Measurements from ENCODE around the gene PCP4. TPM values are rescaled to one million over a fixed set of nuclear protein-coding genes. Genes with fewer than 3 reads are reported as not detected.

Gene PCP4
- polyA plus RNA-seq, 2 of the 4 experiments (the other 2 are of a cell fraction) = not detected

DNA sequence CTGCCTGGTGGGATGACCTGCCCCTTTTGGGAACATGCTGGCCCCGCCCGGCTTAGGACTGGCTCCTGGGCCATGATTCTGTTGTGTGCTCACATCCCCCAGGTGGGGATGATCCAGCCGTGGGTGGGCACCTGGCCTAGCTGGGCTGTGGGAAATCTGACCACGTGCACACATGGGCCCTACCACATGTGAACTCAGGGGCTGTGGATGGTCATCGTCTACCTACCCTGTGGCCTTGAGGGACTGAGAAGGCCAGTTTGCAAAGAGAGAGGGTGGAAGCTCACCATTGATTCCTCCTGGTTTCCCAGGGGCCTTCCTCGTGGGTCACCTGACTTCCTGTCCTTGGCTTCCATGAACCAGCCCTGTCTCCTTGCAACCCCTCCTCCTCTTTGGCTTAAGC lies 19.4 kb upstream of the PCP4 start:
- ATAC-seq (no peak), DNase-seq (ENCODE audit: low read depth in 1 of 2, low spot score in 1 of 2) (no peak), FAIRE-seq (no peak)
- Histone ChIP-seq H3K4me2 (no peak overlapping the region), H3K27ac (no peak overlapping the region), H3K9me3 (no peaks in the 10 kb centered on the region), H3K4me1 (no peaks in the 10 kb centered on the region), H3K4me3 (no peak overlapping the region)
- POLR2A ChIA-PET = no interaction called here
- TF ChIP-seq EHF (CRISPR knock-in tag; IDR thresholded peaks at IDR 0.05) (no peak), CHD4 (IDR thresholded peaks at IDR 0.05; ENCODE audit: borderline replicate concordance) (no peak), CHD2 (IDR thresholded peaks at IDR 0.05; ENCODE audit: low read length, partially characterized antibody) (no peak), ZFP36 (IDR thresholded peaks at IDR 0.05; ENCODE audit: borderline replicate concordance, partially characterized antibody) (no peak), RFX5 (IDR thresholded peaks at IDR 0.05) (no peak), CBX8 (IDR thresholded peaks at IDR 0.05) (no peak), PHF8 (IDR thresholded peaks at IDR 0.05; ENCODE audit: borderline replicate concordance, low read depth) (no peak), SREBF2 (IDR thresholded peaks at IDR 0.05) (no peak), NFE2L2 (conservative IDR thresholded peaks at IDR 0.05; ENCODE audit: low read length) (no peak), RNF2 (IDR thresholded peaks at IDR 0.05; ENCODE audit: borderline replicate concordance, low read depth) (no peak), ZSCAN20 (CRISPR knock-in tag; IDR thresholded peaks at IDR 0.05) (no peak), RAD21 (conservative IDR thresholded peaks at IDR 0.05 in 1 of 2, IDR thresholded peaks at IDR 0.05 in 1 of 2) (no peak), CBX2 (IDR thresholded peaks at IDR 0.05; ENCODE audit: borderline replicate concordance, low read depth) (no peak), KDM1A (IDR thresholded peaks at IDR 0.05; ENCODE audit: low read depth) (no peak)
- TF ChIP-seq, protein P1, sequence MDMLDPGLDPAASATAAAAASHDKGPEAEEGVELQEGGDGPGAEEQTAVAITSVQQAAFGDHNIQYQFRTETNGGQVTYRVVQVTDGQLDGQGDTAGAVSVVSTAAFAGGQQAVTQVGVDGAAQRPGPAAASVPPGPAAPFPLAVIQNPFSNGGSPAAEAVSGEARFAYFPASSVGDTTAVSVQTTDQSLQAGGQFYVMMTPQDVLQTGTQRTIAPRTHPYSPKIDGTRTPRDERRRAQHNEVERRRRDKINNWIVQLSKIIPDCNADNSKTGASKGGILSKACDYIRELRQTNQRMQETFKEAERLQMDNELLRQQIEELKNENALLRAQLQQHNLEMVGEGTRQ (IDR thresholded peaks at IDR 0.05) = no peak
- 0% methylated on average over 2 of the region's 6 CpGs for WGBS (ENCODE audit: missing lambda C conversion rate)
- CTCF ChIA-PET = interaction anchor here (1.5 kb wide), 1 partner anchor 20 kb away, joined by 3 read pairs; the partner anchor contains the start of gene PCP4

GRCh38 chr21:39849014-39849655 lies 18.1 kb upstream of the PCP4 start:
- ChIA-PET CTCF (interaction anchor here (1.5 kb wide), 1 partner anchor 18 kb away, joined by 3 read pairs; the partner anchor contains the start of gene PCP4), POLR2A (no interaction called here)
- no peak for FAIRE-seq
- H3K4me1 ChIP-seq = no peaks in the 10 kb centered on the region
- H3K27ac ChIP-seq = no peak overlapping the region
- H3K9me3 ChIP-seq = no peaks in the 10 kb centered on the region
- no peak for ATAC-seq
- no peak for DNase-seq (ENCODE audit: low read depth in 1 of 2, low spot score in 1 of 2)
- TF ChIP-seq, protein P2, sequence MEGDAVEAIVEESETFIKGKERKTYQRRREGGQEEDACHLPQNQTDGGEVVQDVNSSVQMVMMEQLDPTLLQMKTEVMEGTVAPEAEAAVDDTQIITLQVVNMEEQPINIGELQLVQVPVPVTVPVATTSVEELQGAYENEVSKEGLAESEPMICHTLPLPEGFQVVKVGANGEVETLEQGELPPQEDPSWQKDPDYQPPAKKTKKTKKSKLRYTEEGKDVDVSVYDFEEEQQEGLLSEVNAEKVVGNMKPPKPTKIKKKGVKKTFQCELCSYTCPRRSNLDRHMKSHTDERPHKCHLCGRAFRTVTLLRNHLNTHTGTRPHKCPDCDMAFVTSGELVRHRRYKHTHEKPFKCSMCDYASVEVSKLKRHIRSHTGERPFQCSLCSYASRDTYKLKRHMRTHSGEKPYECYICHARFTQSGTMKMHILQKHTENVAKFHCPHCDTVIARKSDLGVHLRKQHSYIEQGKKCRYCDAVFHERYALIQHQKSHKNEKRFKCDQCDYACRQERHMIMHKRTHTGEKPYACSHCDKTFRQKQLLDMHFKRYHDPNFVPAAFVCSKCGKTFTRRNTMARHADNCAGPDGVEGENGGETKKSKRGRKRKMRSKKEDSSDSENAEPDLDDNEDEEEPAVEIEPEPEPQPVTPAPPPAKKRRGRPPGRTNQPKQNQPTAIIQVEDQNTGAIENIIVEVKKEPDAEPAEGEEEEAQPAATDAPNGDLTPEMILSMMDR (IDR thresholded peaks at IDR 0.05) = no peak
- TF ChIP-seq HDAC2 (IDR thresholded peaks at IDR 0.05) = no peak
- no peak for TF ChIP-seq NPAS2 (CRISPR knock-in tag; IDR thresholded peaks at IDR 0.05; ENCODE audit: borderline replicate concordance)
- no peak for TF ChIP-seq TP53 (CRISPR knock-in tag; IDR thresholded peaks at IDR 0.05)
- no peak for TF ChIP-seq NFE2L2 (conservative IDR thresholded peaks at IDR 0.05; ENCODE audit: low read length)
- no peak for TF ChIP-seq CHD4 (IDR thresholded peaks at IDR 0.05; ENCODE audit: borderline replicate concordance)
- no peak for TF ChIP-seq HEYL (CRISPR knock-in tag; IDR thresholded peaks at IDR 0.05)
- no peak for TF ChIP-seq KDM5A (IDR thresholded peaks at IDR 0.05)
- TF ChIP-seq HOXB13 (CRISPR knock-in tag; IDR thresholded peaks at IDR 0.05; ENCODE audit: low read depth) = no peak
- TF ChIP-seq HOXB5 (CRISPR knock-in tag; IDR thresholded peaks at IDR 0.05) = no peak
- TF ChIP-seq POLR2AphosphoS2 (conservative IDR thresholded peaks at IDR 0.05; ENCODE audit: low read length) = no peak
- no peak for TF ChIP-seq SREBF2 (IDR thresholded peaks at IDR 0.05)
- no peak overlapping the region for H3K4me3 ChIP-seq
- H3K4me2 ChIP-seq = no peak overlapping the region
- WGBS (ENCODE audit: missing lambda C conversion rate) = 7% methylated on average over 10 of the region's 10 CpGs

Measured in A549 (cell line).